IPS-11a (cell line): Measurements from ENCODE around the gene VCAN.
"Not testable (repeated sequence)": the region's sequence is repeated elsewhere in the genome, so short reads cannot be mapped to it uniquely, and the experiment has no call there.

ENCODE experiments used
- H3K4me3 ChIP-seq: one replicate; pipeline ENCODE4 v1.5.1; 2013; ENCODE audit warnings: low read depth, low read length, control low read depth

Gene VCAN

GRCh38 chr5:83471405-83472212 lies at the start of gene VCAN:
Gene VCAN, plus strand, starts transcription at chr5:83471744. Its CDS starts 11,775 bp downstream, at chr5:83483519.
- peak within 1 kb of the TSS; percentile 92 for H3K4me3 ChIP-seq

- H3K4me3 ChIP-seq = no peak overlapping the region
These were observed 49.3 kb upstream of the VCAN start for GRCh38 chr5:83422284-83422683.

- H3K4me3 ChIP-seq = no peak overlapping the region
These were observed 44.7 kb upstream of the VCAN start for GRCh38 chr5:83426855-83427254.

GRCh38 chr5:83428126-83428525 lies 43.4 kb upstream of the VCAN start:
- H3K4me3 ChIP-seq = no peak overlapping the region

- no peak overlapping the region for H3K4me3 ChIP-seq
These were observed 42.7 kb upstream of the VCAN start for GRCh38 chr5:83428890-83429289.

- no peak overlapping the region for H3K4me3 ChIP-seq
These were observed 41.2 kb upstream of the VCAN start for GRCh38 chr5:83430130-83431010.

GRCh38 chr5:83433891-83434290 lies 37.7 kb upstream of the VCAN start:
- no peak overlapping the region for H3K4me3 ChIP-seq

GRCh38 chr5:83434946-83435345 lies 36.6 kb upstream of the VCAN start:
- no peak overlapping the region for H3K4me3 ChIP-seq

GRCh38 chr5:83436276-83436675 lies 35.3 kb upstream of the VCAN start:
- H3K4me3 ChIP-seq = no peak overlapping the region

GRCh38 chr5:83437697-83438096 lies 33.8 kb upstream of the VCAN start:
- H3K4me3 ChIP-seq = not testable (repeated sequence)

GRCh38 chr5:83440826-83441225 lies 30.7 kb upstream of the VCAN start:
- H3K4me3 ChIP-seq = no peak overlapping the region

GRCh38 chr5:83441747-83442146 lies 29.8 kb upstream of the VCAN start:
- no peak overlapping the region for H3K4me3 ChIP-seq

GRCh38 chr5:83443534-83443933 lies 28.0 kb upstream of the VCAN start:
- H3K4me3 ChIP-seq = no peak overlapping the region

GRCh38 chr5:83444445-83444844 lies 27.1 kb upstream of the VCAN start:
- H3K4me3 ChIP-seq = no peak overlapping the region

- no peak overlapping the region for H3K4me3 ChIP-seq
These were observed 25.1 kb upstream of the VCAN start for GRCh38 chr5:83446253-83446947.

- no peak overlapping the region for H3K4me3 ChIP-seq
These were observed 24.0 kb upstream of the VCAN start for GRCh38 chr5:83447533-83447932.

GRCh38 chr5:83450183-83450966 lies 21.2 kb upstream of the VCAN start:
- H3K4me3 ChIP-seq = no peak overlapping the region

- no peak overlapping the region for H3K4me3 ChIP-seq
These were observed 20.6 kb upstream of the VCAN start for GRCh38 chr5:83450967-83451248.

GRCh38 chr5:83451955-83452354 lies 19.6 kb upstream of the VCAN start:
- H3K4me3 ChIP-seq = no peak overlapping the region

- no peak overlapping the region for H3K4me3 ChIP-seq
These were observed 17.6 kb upstream of the VCAN start for GRCh38 chr5:83453937-83454336.

- no peak overlapping the region for H3K4me3 ChIP-seq
These were observed 7.3 kb upstream of the VCAN start for GRCh38 chr5:83464261-83464660.
